Stomach (tissue), 9 donors: ENCODE data around the gene SPOP. TPM values are rescaled to one million over a fixed set of nuclear protein-coding genes. Genes with fewer than 3 reads are reported as not detected.

ENCODE experiments used
- DNase-seq, 2 donors: peaks; one replicate each; pipeline versions ENCODE4 v3.0.0 to v3.0.0-alpha.2; 2013 to 2019
- H3K27ac ChIP-seq, 5 donors: fragments of 200-600 bp in 4 of 5; sonication (generic) in 4 of 5; one replicate each; pipeline ENCODE4 v1.5.1; 2013 to 2019; ENCODE audit warnings: mild to moderate bottlenecking in 1 of 5, moderate library complexity in 1 of 5
- H3K27me3 ChIP-seq, 3 donors: fragments of 200-600 bp; sonication (generic); one replicate each; pipeline ENCODE4 v1.5.1; 2017 to 2019; ENCODE audit warnings: mixed run types in 1 of 3
- H3K36me3 ChIP-seq, 4 donors: fragments of 200-600 bp; sonication (generic); 1 replicate in 3 of 4; 2 replicates in 1 of 4; pipeline ENCODE4 v1.5.1; 2016 to 2019
- H3K4me1 ChIP-seq, 4 donors: fragments of 200-600 bp; sonication (generic); one replicate each; pipeline ENCODE4 v1.5.1; 2016 to 2019
- H3K4me3 ChIP-seq, 4 donors: fragments of 200-600 bp; sonication (generic) in 3 of 4; one replicate each; pipeline ENCODE4 v1.5.1; 2016 to 2019; ENCODE audit warnings: mild to moderate bottlenecking in 1 of 4
- H3K9me3 ChIP-seq, 4 donors: fragments of 200-600 bp; sonication (generic); one replicate each; pipeline ENCODE4 v1.5.1; 2016 to 2019
- EP300 ChIP-seq: sonication (generic); formaldehyde crosslinking; IDR thresholded peaks from one replicate; pipeline ENCODE4 v1.6.1; 2017; ENCODE audit warnings: antibody characterized with exemption
- POLR2A ChIP-seq, 4 donors: fragments of 450-650 bp; IDR thresholded peaks; one replicate each; pipeline ENCODE4 v1.6.1; 2016; ENCODE audit warnings: antibody characterized with exemption in 4 of 4, control low read depth in 2 of 4, mild to moderate bottlenecking in 1 of 4, moderate library complexity in 1 of 4
- POLR2AphosphoS5 ChIP-seq, 3 donors: sonication (generic); formaldehyde crosslinking; IDR thresholded peaks; one replicate each; pipeline ENCODE4 v1.6.1; 2016; ENCODE audit warnings: antibody characterized with exemption in 3 of 3
- WGBS, 5 donors: extraction: QIAGEN DNeasy Blood & Tissue Kit in 3 of 5; methylation state at CpG; one replicate each; pipeline versions ENCODE4 v1.1.5 to v1.1.7; 2013 to 2018; 5-methylcytosine and 5-hydroxymethylcytosine counted together
- intact Hi-C: fragments of 100-400 bp; cut with DNase I; formaldehyde crosslinking; loops from one replicate; pipeline ENCODE4 v1.15.1; 2023; ENCODE audit warnings: low total_unique reads
- polyA plus RNA-seq, 3 donors: library from polyadenylated mRNA; stranded (reverse); fragments of 200-250 nt; gene quantifications; one replicate each; pipeline ENCODE4 v1.2.3, GENCODE V29; 2013
- total RNA-seq, 5 donors: library from RNA; depleted of rRNA; stranded (reverse); fragments of >200 nt; gene quantifications; one replicate each; pipeline versions ENCODE4 v1.1.0 to v1.2.3, GENCODE V29; 2014 to 2016
- TF ChIP-seq, protein P1 (sequence below), 7 experiments: fragments of 450-650 bp in 4 of 7; fragments of 200-600 bp in 3 of 7; sonication (generic) in 3 of 7; IDR thresholded peaks; one replicate each; pipeline ENCODE4 v1.5.1; 2016 to 2019; ENCODE audit warnings: antibody characterized with exemption in 7 of 7, control low read depth in 2 of 7, mild to moderate bottlenecking in 1 of 7
- donor health status: healthy with polysubstance abuse.
- donor health status: Bipolar disorder and iron deficiency.
- donor health status: healthy.

Gene SPOP
- total and polyA plus RNA-seq, 8 donors, result 17.5 to 309 (median 41.6) TPM

DNA sequence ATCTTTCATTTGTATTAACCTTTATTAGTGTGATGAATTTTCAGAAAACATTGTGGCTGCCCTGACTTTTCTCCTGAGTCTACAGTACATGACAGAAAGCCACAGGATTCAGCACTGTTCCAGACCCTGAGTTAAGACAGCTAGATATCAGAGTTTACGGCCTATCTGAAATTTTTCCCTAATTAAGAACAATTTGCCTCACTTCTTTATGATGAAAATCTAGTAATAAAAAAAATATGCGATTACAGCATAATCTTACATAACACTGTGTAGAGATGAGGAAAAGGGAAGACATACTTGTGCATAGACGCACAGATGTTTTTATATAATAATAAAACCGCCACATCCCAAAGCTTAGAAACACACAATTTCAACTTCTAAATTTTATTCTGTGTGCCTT, 7.3 kb downstream of the SPOP start:
- intact Hi-C loops, result no loop called here
- peaks cover 25 to 80% (median 47%) of the 10 kb centered on the region in 4 donors for H3K4me1 ChIP-seq
- H3K27ac ChIP-seq, result peak overlapping the region in 4 of 5 donors; percentile 1 to 61 (median 26)
- H3K36me3 ChIP-seq, result peaks cover 0 to 30% (median 14%) of the 10 kb centered on the region in 4 donors
- no peaks in the 10 kb centered on the region for H3K9me3 ChIP-seq
- no peak for DNase-seq
- 76 to 87% (median 80%) methylated on average over 4 of the region's 4 CpGs for WGBS, 5 donors
- H3K4me3 ChIP-seq, result no peak overlapping the region
- no peaks in the 10 kb centered on the region for H3K27me3 ChIP-seq
- TF ChIP-seq EP300 (no peak), POLR2A (IDR thresholded peaks at IDR 0.05) (no peak), POLR2AphosphoS5 (IDR thresholded peaks at IDR 0.05) (no peak)
- TF ChIP-seq, protein P1, sequence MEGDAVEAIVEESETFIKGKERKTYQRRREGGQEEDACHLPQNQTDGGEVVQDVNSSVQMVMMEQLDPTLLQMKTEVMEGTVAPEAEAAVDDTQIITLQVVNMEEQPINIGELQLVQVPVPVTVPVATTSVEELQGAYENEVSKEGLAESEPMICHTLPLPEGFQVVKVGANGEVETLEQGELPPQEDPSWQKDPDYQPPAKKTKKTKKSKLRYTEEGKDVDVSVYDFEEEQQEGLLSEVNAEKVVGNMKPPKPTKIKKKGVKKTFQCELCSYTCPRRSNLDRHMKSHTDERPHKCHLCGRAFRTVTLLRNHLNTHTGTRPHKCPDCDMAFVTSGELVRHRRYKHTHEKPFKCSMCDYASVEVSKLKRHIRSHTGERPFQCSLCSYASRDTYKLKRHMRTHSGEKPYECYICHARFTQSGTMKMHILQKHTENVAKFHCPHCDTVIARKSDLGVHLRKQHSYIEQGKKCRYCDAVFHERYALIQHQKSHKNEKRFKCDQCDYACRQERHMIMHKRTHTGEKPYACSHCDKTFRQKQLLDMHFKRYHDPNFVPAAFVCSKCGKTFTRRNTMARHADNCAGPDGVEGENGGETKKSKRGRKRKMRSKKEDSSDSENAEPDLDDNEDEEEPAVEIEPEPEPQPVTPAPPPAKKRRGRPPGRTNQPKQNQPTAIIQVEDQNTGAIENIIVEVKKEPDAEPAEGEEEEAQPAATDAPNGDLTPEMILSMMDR (IDR thresholded peaks at IDR 0.05), result no peak

DNA sequence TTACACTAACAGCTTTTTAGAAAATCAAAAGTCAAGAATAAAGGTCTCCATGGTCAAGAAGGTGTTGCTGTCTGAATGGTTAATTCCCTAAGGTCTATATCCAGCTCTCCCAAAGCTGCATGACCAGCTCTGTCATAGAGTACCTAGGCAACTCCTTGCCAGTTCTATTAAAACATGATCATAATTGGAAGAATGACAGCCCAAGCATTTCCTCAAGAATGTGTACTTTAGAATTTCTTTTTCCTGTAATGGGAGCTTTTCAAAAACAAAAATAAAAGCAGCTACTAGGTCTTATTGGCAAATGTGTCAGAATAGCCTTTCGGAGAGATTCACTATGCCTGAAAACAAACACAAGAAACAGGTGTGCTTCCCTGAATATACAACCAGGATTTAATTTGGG, 7.9 kb downstream of the SPOP start:
- DNase-seq, result no peak
- no peaks in the 10 kb centered on the region for H3K9me3 ChIP-seq
- H3K27ac ChIP-seq, result peak overlapping the region in 4 of 5 donors; percentile 1 to 61 (median 26)
- H3K36me3 ChIP-seq, result peaks cover 0 to 23% (median 9%) of the 10 kb centered on the region in 4 donors
- intact Hi-C loops, result no loop called here
- TF ChIP-seq POLR2AphosphoS5 (IDR thresholded peaks at IDR 0.05), result no peak
- TF ChIP-seq, protein P1 (IDR thresholded peaks at IDR 0.05), result no peak
- no peak for TF ChIP-seq EP300
- no peak for TF ChIP-seq POLR2A (IDR thresholded peaks at IDR 0.05)
- WGBS, 5 donors, result 40 to 81% (median 52%) methylated on average over 1 of the region's 1 CpG
- H3K4me1 ChIP-seq, result peaks cover 19 to 74% (median 41%) of the 10 kb centered on the region in 4 donors
- H3K4me3 ChIP-seq, result no peak overlapping the region
- no peaks in the 10 kb centered on the region for H3K27me3 ChIP-seq

- Histone ChIP-seq H3K9me3 (no peaks in the 10 kb centered on the region), H3K4me1 (peaks cover 16 to 70% (median 38%) of the 10 kb centered on the region in 4 donors), H3K27me3 (no peaks in the 10 kb centered on the region), H3K27ac (no peak overlapping the region), H3K36me3 (peaks cover 0 to 11% (median 8%) of the 10 kb centered on the region in 4 donors), H3K4me3 (no peak overlapping the region)
- TF ChIP-seq, protein P1 (IDR thresholded peaks at IDR 0.05), result no peak
- TF ChIP-seq POLR2AphosphoS5 (IDR thresholded peaks at IDR 0.05) (no peak), EP300 (no peak), POLR2A (IDR thresholded peaks at IDR 0.05) (no peak)
- 81 to 88% (median 86%) methylated on average over 2 of the region's 2 CpGs for WGBS, 5 donors
- intact Hi-C loops, result no loop called here
- DNase-seq, result no peak
These were observed 10.0 kb downstream of the SPOP start for GRCh38 chr17:49667854-49668253.

DNA sequence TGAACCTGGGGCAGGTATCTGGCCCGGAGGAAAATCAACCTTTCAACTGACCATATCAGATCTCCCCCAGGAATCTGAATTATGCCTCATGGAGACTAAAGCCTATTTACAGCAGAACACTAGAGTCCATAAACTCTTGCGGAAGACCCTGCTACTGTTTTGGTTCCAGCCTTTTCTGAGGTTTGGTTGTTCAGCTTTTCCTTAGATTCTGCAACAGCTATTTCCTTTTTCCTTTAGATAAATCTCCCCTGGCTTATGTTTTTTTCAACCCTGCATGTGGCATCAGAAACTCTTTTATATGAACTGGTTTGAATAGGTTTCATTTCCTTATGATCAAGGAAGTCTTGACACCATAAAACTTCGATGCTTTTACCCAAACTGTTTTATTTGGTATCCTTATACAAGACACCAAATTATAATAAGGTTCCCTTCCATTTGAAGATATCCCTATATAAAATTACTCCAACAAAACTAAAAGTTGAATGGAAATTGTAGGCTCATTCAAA, 13.1 kb downstream of the SPOP start:
- Histone ChIP-seq H3K27me3 (no peaks in the 10 kb centered on the region), H3K4me3 (no peak overlapping the region), H3K9me3 (no peaks in the 10 kb centered on the region), H3K4me1 (peaks cover 0 to 48% (median 22%) of the 10 kb centered on the region in 4 donors), H3K36me3 (peaks cover 0 to 11% (median 9%) of the 10 kb centered on the region in 4 donors), H3K27ac (no peak overlapping the region)
- no peak for DNase-seq
- intact Hi-C loops, result no loop called here
- TF ChIP-seq EP300 (no peak), POLR2AphosphoS5 (IDR thresholded peaks at IDR 0.05) (no peak)
- WGBS, 5 donors, result 79 to 89% (median 85%) methylated on average over 3 of the region's 3 CpGs

- Histone ChIP-seq H3K4me3 (no peak overlapping the region), H3K27ac (no peak overlapping the region), H3K36me3 (peaks cover 0 to 8% (median 0%) of the 10 kb centered on the region in 4 donors), H3K9me3 (no peaks in the 10 kb centered on the region), H3K4me1 (peaks cover 0 to 55% (median 22%) of the 10 kb centered on the region in 4 donors), H3K27me3 (no peaks in the 10 kb centered on the region)
- 92 to 96% (median 95%) methylated on average over 3 of the region's 3 CpGs for WGBS, 5 donors
- no peak for DNase-seq
- intact Hi-C loops, result no loop called here
- no peak for TF ChIP-seq EP300
- TF ChIP-seq, protein P1 (IDR thresholded peaks at IDR 0.05), result no peak
- no peak for TF ChIP-seq POLR2A (IDR thresholded peaks at IDR 0.05)
- no peak for TF ChIP-seq POLR2AphosphoS5 (IDR thresholded peaks at IDR 0.05)
These were observed 18.1 kb downstream of the SPOP start for GRCh38 chr17:49659661-49660382.
